HEK293 (cell line): ENCODE results near the gene DDX20.

Experiments
- AEBP2 ChIP-seq: fragments of 450-650 bp; formaldehyde crosslinking; IDR thresholded peaks from 2 replicates; pipeline ENCODE4 v1.5.1; 2016; ENCODE audit warnings: missing biosample characterization, missing genetic modification characterization, borderline replicate concordance
- KLF1 ChIP-seq: fragments of 450-650 bp; formaldehyde crosslinking; IDR thresholded peaks from 2 replicates; pipeline ENCODE4 v1.5.1; 2016; ENCODE audit warnings: missing biosample characterization, missing genetic modification characterization
- MYNN ChIP-seq: fragments of 450-650 bp; formaldehyde crosslinking; IDR thresholded peaks from 2 replicates; pipeline ENCODE4 v1.5.1; 2016; ENCODE audit warnings: missing biosample characterization, missing genetic modification characterization, borderline replicate concordance
- PRDM4 ChIP-seq: fragments of 450-650 bp; formaldehyde crosslinking; IDR thresholded peaks from 2 replicates; pipeline ENCODE4 v1.5.1; 2017; ENCODE audit warnings: missing biosample characterization, missing genetic modification characterization
- SCRT1 ChIP-seq: fragments of 450-650 bp; formaldehyde crosslinking; IDR thresholded peaks from 2 replicates; pipeline ENCODE4 v1.5.1; 2016; ENCODE audit warnings: missing biosample characterization, missing genetic modification characterization, borderline replicate concordance
- ZBTB7A ChIP-seq: fragments of 450-650 bp; formaldehyde crosslinking; IDR thresholded peaks from 2 replicates; pipeline ENCODE4 v1.5.1; 2016; ENCODE audit warnings: low read depth, missing biosample characterization, missing genetic modification characterization
- ZEB2 ChIP-seq: fragments of 450-650 bp; formaldehyde crosslinking; IDR thresholded peaks from 2 replicates; pipeline ENCODE4 v1.5.1; 2016; ENCODE audit warnings: missing biosample characterization, missing genetic modification characterization
- ZFHX2 ChIP-seq: fragments of 450-650 bp; formaldehyde crosslinking; conservative IDR thresholded peaks from 2 replicates; pipeline ENCODE4 v1.5.1; 2016; ENCODE audit warnings: missing biosample characterization, missing genetic modification characterization
- ZFP41 ChIP-seq: fragments of 450-650 bp; formaldehyde crosslinking; IDR thresholded peaks from 2 replicates; pipeline ENCODE4 v1.5.1; 2016; ENCODE audit warnings: missing biosample characterization, missing genetic modification characterization, borderline replicate concordance
- ZNF133 ChIP-seq: fragments of 450-650 bp; formaldehyde crosslinking; IDR thresholded peaks from 2 replicates; pipeline ENCODE4 v1.5.1; 2016; ENCODE audit warnings: missing biosample characterization, missing genetic modification characterization
- ZNF169 ChIP-seq: fragments of 450-650 bp; formaldehyde crosslinking; IDR thresholded peaks from 2 replicates; pipeline ENCODE4 v1.5.1; 2016; ENCODE audit warnings: missing biosample characterization, missing genetic modification characterization
- ZNF18 ChIP-seq: fragments of 450-650 bp; formaldehyde crosslinking; IDR thresholded peaks from 2 replicates; pipeline ENCODE4 v1.5.1; 2016; ENCODE audit warnings: missing biosample characterization, missing genetic modification characterization
- ZNF19 ChIP-seq: fragments of 450-650 bp; formaldehyde crosslinking; IDR thresholded peaks from 2 replicates; pipeline ENCODE4; 2016; ENCODE audit warnings: missing biosample characterization, missing genetic modification characterization, low read depth
- ZNF23 ChIP-seq: fragments of 450-650 bp; formaldehyde crosslinking; IDR thresholded peaks from 2 replicates; pipeline ENCODE4 v1.5.1; 2016; ENCODE audit warnings: missing biosample characterization, missing genetic modification characterization, borderline replicate concordance
- ZNF24 ChIP-seq: fragments of 450-650 bp; formaldehyde crosslinking; IDR thresholded peaks from 2 replicates; pipeline ENCODE4 v1.5.1; 2016; ENCODE audit warnings: missing biosample characterization, missing genetic modification characterization
- ZNF248 ChIP-seq: fragments of 450-650 bp; formaldehyde crosslinking; IDR thresholded peaks from 2 replicates; pipeline ENCODE4 v1.5.1; 2017; ENCODE audit warnings: missing biosample characterization, missing genetic modification characterization
- ZNF335 ChIP-seq: fragments of 450-650 bp; formaldehyde crosslinking; conservative IDR thresholded peaks from 2 replicates; pipeline ENCODE4 v1.5.1; 2016; ENCODE audit warnings: missing biosample characterization, missing genetic modification characterization
- ZNF366 ChIP-seq: fragments of 450-650 bp; formaldehyde crosslinking; conservative IDR thresholded peaks from 2 replicates; pipeline ENCODE4 v1.5.1; 2016; ENCODE audit warnings: missing biosample characterization, missing genetic modification characterization
- ZNF48 ChIP-seq: fragments of 450-650 bp; formaldehyde crosslinking; IDR thresholded peaks from 2 replicates; pipeline ENCODE4 v1.5.1; 2016; ENCODE audit warnings: missing biosample characterization, missing genetic modification characterization
- ZNF585B ChIP-seq: fragments of 450-650 bp; formaldehyde crosslinking; IDR thresholded peaks from 2 replicates; pipeline ENCODE4 v1.5.1; 2016; ENCODE audit warnings: missing biosample characterization, missing genetic modification characterization
- ZNF624 ChIP-seq: fragments of 450-650 bp; formaldehyde crosslinking; IDR thresholded peaks from 2 replicates; pipeline ENCODE4 v1.5.1; 2017; ENCODE audit warnings: missing biosample characterization, missing genetic modification characterization
- ZNF692 ChIP-seq: fragments of 450-650 bp; formaldehyde crosslinking; IDR thresholded peaks from 2 replicates; pipeline ENCODE4 v1.5.1; 2016; ENCODE audit warnings: missing biosample characterization, missing genetic modification characterization
- ZNF707 ChIP-seq: fragments of 450-650 bp; formaldehyde crosslinking; IDR thresholded peaks from 2 replicates; pipeline ENCODE4 v1.5.1; 2016; ENCODE audit warnings: missing biosample characterization, missing genetic modification characterization
- ZNF76 ChIP-seq: fragments of 450-650 bp; formaldehyde crosslinking; IDR thresholded peaks from 2 replicates; pipeline ENCODE4; 2016; ENCODE audit warnings: low read depth, missing biosample characterization, missing genetic modification characterization, borderline replicate concordance
- TF ChIP-seq, protein P1 (sequence below): fragments of 450-650 bp; formaldehyde crosslinking; IDR thresholded peaks from 2 replicates; pipeline ENCODE4 v1.5.1; 2017; ENCODE audit warnings: missing biosample characterization, mild to moderate bottlenecking, missing genetic modification characterization, moderate library complexity
- TF ChIP-seq, protein P2 (sequence below): fragments of 450-650 bp; formaldehyde crosslinking; IDR thresholded peaks from 2 replicates; pipeline ENCODE4 v1.5.1; 2016; ENCODE audit warnings: missing biosample characterization, missing genetic modification characterization
- TF ChIP-seq, protein P3 (sequence below): fragments of 450-650 bp; formaldehyde crosslinking; IDR thresholded peaks from 2 replicates; pipeline ENCODE4; 2016; ENCODE audit warnings: missing biosample characterization, missing genetic modification characterization

The DDX20 gene

DNA sequence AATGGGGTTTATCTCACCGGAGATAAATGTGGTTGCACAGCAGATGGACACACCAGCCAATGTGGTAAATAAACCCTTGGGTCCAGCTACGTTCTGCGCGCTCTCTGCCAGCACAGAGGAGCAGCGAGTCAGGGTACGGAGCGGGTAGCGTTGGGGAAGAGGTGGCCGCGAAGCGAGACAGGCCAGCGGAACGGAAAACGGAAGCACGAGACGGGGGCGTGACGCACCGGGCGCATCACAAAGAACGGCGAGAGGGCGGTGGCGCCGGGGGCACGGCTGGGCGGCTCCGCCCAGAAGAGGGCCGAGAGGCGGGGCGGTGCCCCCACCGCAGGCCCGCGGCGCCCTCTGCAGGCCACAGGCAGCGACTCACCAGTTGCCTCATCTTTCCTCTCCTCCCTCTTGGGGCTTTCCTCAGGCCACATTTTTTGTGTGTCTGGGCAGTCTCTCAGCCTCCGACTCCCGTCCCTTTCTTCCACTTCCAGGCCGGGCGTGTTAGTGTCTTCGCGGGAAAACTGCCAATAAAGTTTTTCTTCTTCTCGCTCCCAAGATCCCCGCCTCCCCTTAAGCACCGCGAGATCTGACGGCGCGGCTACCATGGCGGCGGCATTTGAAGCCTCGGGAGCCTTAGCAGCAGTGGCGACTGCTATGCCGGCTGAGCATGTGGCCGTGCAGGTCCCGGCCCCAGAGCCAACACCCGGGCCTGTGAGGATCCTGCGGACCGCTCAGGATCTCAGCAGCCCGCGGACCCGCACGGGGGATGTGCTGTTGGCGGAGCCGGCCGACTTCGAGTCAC, at the start of gene DDX20 (continued):
- TF ChIP-seq, protein P1, sequence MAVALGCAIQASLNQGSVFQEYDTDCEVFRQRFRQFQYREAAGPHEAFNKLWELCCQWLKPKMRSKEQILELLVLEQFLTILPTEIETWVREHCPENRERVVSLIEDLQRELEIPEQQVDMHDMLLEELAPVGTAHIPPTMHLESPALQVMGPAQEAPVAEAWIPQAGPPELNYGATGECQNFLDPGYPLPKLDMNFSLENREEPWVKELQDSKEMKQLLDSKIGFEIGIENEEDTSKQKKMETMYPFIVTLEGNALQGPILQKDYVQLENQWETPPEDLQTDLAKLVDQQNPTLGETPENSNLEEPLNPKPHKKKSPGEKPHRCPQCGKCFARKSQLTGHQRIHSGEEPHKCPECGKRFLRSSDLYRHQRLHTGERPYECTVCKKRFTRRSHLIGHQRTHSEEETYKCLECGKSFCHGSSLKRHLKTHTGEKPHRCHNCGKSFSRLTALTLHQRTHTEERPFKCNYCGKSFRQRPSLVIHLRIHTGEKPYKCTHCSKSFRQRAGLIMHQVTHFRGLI (tag by site-specific recombination) = peak; percentile 42; the same call in 1 of the 2 replicates
- no peak for TF ChIP-seq ZBTB7A (tag by site-specific recombination)
- peak; percentile 90 for TF ChIP-seq ZNF692
- no peak for TF ChIP-seq ZNF169 (tag by site-specific recombination)
- TF ChIP-seq ZNF366 (tag by site-specific recombination) = peak; percentile 92
- peak; percentile 92 for TF ChIP-seq ZEB2
- TF ChIP-seq, protein P2, sequence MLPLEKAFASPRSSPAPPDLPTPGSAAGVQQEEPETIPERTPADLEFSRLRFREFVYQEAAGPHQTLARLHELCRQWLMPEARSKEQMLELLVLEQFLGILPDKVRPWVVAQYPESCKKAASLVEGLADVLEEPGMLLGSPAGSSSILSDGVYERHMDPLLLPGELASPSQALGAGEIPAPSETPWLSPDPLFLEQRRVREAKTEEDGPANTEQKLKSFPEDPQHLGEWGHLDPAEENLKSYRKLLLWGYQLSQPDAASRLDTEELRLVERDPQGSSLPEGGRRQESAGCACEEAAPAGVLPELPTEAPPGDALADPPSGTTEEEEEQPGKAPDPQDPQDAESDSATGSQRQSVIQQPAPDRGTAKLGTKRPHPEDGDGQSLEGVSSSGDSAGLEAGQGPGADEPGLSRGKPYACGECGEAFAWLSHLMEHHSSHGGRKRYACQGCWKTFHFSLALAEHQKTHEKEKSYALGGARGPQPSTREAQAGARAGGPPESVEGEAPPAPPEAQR (tag by site-specific recombination) = peak; percentile 79; the same call in 1 of the 2 replicates
- TF ChIP-seq ZNF585B (tag by site-specific recombination) = no peak
- TF ChIP-seq ZFHX2 (tag by site-specific recombination) = no peak
- TF ChIP-seq ZNF23 = no peak
- no peak for TF ChIP-seq ZFP41 (tag by site-specific recombination)
- no peak for TF ChIP-seq ZNF133 (tag by site-specific recombination)
- TF ChIP-seq ZNF18 (tag by site-specific recombination) = peak; percentile 58; the same call in 1 of the 2 replicates
- no peak for TF ChIP-seq ZNF48
- no peak for TF ChIP-seq ZNF19 (tag by site-specific recombination)
- no peak for TF ChIP-seq ZNF707
- TF ChIP-seq, protein P3, sequence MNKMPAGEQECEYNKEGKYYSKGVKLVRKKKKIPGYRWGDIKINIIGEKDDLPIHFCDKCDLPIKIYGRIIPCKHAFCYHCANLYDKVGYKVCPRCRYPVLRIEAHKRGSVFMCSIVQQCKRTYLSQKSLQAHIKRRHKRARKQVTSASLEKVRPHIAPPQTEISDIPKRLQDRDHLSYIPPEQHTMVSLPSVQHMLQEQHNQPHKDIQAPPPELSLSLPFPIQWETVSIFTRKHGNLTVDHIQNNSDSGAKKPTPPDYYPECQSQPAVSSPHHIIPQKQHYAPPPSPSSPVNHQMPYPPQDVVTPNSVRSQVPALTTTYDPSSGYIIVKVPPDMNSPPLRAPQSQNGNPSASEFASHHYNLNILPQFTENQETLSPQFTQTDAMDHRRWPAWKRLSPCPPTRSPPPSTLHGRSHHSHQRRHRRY (tag by site-specific recombination) = no peak
- TF ChIP-seq AEBP2 = no peak
- peak; percentile 94 for TF ChIP-seq KLF1
- peak; percentile 95 for TF ChIP-seq ZNF76
- no peak for TF ChIP-seq ZNF624 (tag by site-specific recombination)
- TF ChIP-seq ZNF248 = no peak
- TF ChIP-seq PRDM4 (tag by site-specific recombination) = peak; percentile 52
- TF ChIP-seq SCRT1 (tag by site-specific recombination) = peak; percentile 72
- peak; percentile 21; the same call in 1 of the 2 replicates for TF ChIP-seq MYNN (tag by site-specific recombination)
- peak; percentile 88 for TF ChIP-seq ZNF24 (tag by site-specific recombination)
- TF ChIP-seq ZNF335 (tag by site-specific recombination) = peak; percentile 86
